H9 (cell line): ENCODE data around the gene PRAMEF9. TPM values are rescaled to one million over a fixed set of nuclear protein-coding genes. Genes with fewer than 3 reads are reported as not detected.
"Not testable (repeated sequence)": the region's sequence is repeated elsewhere in the genome, so short reads cannot be mapped to it uniquely, and the experiment has no call there.

Experiments
- DNase-seq: peaks from one replicate; pipeline ENCODE4 v3.0.0-alpha.2; 2017
- H2AFZ ChIP-seq: one replicate; pipeline ENCODE4 v1.6.1; 2013; ENCODE audit warnings: mild to moderate bottlenecking, low read length, control low read depth, moderate library complexity
- H2AK5ac ChIP-seq: 2 replicates; pipeline ENCODE4 v1.6.1; 2013; ENCODE audit warnings: low read length, control low read depth, mixed read lengths; ENCODE audit not compliant: insufficient read length
- H2BK120ac ChIP-seq: one replicate; pipeline ENCODE4 v1.6.1; 2013; ENCODE audit warnings: low read depth, mild to moderate bottlenecking, low read length, control low read depth, inconsistent platforms; ENCODE audit not compliant: poor library complexity, severe bottlenecking
- H2BK12ac ChIP-seq: 2 replicates; pipeline ENCODE4 v1.6.1; 2013; ENCODE audit warnings: low read length, control low read depth, mixed read lengths, low read depth; ENCODE audit not compliant: insufficient read length
- H2BK15ac ChIP-seq: 2 replicates; pipeline ENCODE4 v1.6.1; 2013; ENCODE audit warnings: low read depth, low read length, control low read depth
- H2BK20ac ChIP-seq: one replicate; pipeline ENCODE4 v1.6.1; 2013; ENCODE audit warnings: low read depth, mild to moderate bottlenecking, low read length, control low read depth, inconsistent platforms; ENCODE audit not compliant: poor library complexity, severe bottlenecking
- H2BK5ac ChIP-seq: 2 replicates; pipeline ENCODE4 v1.6.1; 2013; ENCODE audit warnings: low read length, control low read depth, mixed read lengths; ENCODE audit not compliant: insufficient read length
- H3K14ac ChIP-seq: 2 replicates; pipeline ENCODE4 v1.6.1; 2013; ENCODE audit warnings: low read length, control low read depth; ENCODE audit not compliant: insufficient read depth
- H3K18ac ChIP-seq: 2 replicates; pipeline ENCODE4 v1.6.1; 2013; ENCODE audit warnings: low read depth, mild to moderate bottlenecking, mixed read lengths, low read length, control low read depth; ENCODE audit not compliant: insufficient read length
- H3K23ac ChIP-seq: 2 replicates; pipeline ENCODE4 v1.6.1; 2013; ENCODE audit warnings: low read length, control low read depth, mixed read lengths, low read depth; ENCODE audit not compliant: insufficient read length
- H3K23me2 ChIP-seq: 2 replicates; pipeline ENCODE4 v1.6.1; 2013; ENCODE audit warnings: low read depth, mild to moderate bottlenecking, mixed read lengths, low read length, control low read depth; ENCODE audit not compliant: insufficient read length, poor library complexity, severe bottlenecking
- H3K27ac ChIP-seq: 2 replicates; pipeline ENCODE4 v1.5.1; 2013; ENCODE audit warnings: low read length, control low read depth, mixed read lengths, low read depth; ENCODE audit not compliant: insufficient read length
- H3K27me3 ChIP-seq: 2 replicates; pipeline ENCODE4 v1.6.1; 2013; ENCODE audit warnings: low read length, control low read depth, inconsistent platforms; ENCODE audit not compliant: insufficient read depth
- H3K4ac ChIP-seq: 2 replicates; pipeline ENCODE4 v1.6.1; 2013; ENCODE audit warnings: low read depth, mild to moderate bottlenecking, control low read depth, inconsistent platforms, low read length, moderate library complexity
- H3K4me1 ChIP-seq: 2 replicates; pipeline ENCODE4 v1.6.1; 2013; ENCODE audit warnings: low read length, control low read depth, inconsistent platforms; ENCODE audit not compliant: insufficient read depth
- H3K4me2 ChIP-seq: 2 replicates; pipeline ENCODE4 v1.6.1; 2013; ENCODE audit warnings: low read length, control low read depth, mixed read lengths; ENCODE audit not compliant: insufficient read length, insufficient read depth
- H3K56ac ChIP-seq: 2 replicates; pipeline ENCODE4 v1.6.1; 2013; ENCODE audit warnings: low read depth, mild to moderate bottlenecking, mixed read lengths, low read length, control low read depth; ENCODE audit not compliant: insufficient read length
- H3K79me1 ChIP-seq: 2 replicates; pipeline ENCODE4 v1.6.1; 2013; ENCODE audit warnings: low read depth, mild to moderate bottlenecking, moderate library complexity, low read length, control low read depth, inconsistent platforms; ENCODE audit not compliant: insufficient read depth, poor library complexity, severe bottlenecking
- H3K79me2 ChIP-seq: 2 replicates; pipeline ENCODE4 v1.6.1; 2013; ENCODE audit warnings: low read length, control low read depth, inconsistent platforms; ENCODE audit not compliant: insufficient read depth
- H3K9ac ChIP-seq: 2 replicates; pipeline ENCODE4 v1.6.1; 2013; ENCODE audit warnings: low read length, control low read depth, mixed read lengths; ENCODE audit not compliant: insufficient read length; ENCODE audit errors: extremely low read depth
- H3K9me3 ChIP-seq: one replicate; pipeline ENCODE4 v1.6.1; 2013; ENCODE audit warnings: low read depth, low read length, inconsistent platforms; ENCODE audit not compliant: control insufficient read depth
- H3T11ph ChIP-seq: one replicate; pipeline ENCODE4 v1.6.1; 2013; ENCODE audit warnings: mild to moderate bottlenecking, low read length, control low read depth, inconsistent platforms
- H4K20me1 ChIP-seq: one replicate; pipeline ENCODE4 v1.6.1; 2013; ENCODE audit not compliant: control insufficient read depth, insufficient read length, insufficient read depth
- H4K5ac ChIP-seq: 2 replicates; pipeline ENCODE4 v1.6.1; 2013; ENCODE audit warnings: low read depth, mild to moderate bottlenecking, mixed read lengths, low read length, control low read depth; ENCODE audit not compliant: insufficient read length
- H4K8ac ChIP-seq: replicated peaks from 2 replicates; pipeline ENCODE4 v1.6.1; 2013; ENCODE audit warnings: low read length, control low read depth, mixed read lengths, low read depth; ENCODE audit not compliant: insufficient read length
- H4K91ac ChIP-seq: 2 replicates; pipeline ENCODE4 v1.6.1; 2013; ENCODE audit warnings: low read depth, mild to moderate bottlenecking, moderate library complexity, mixed read lengths, low read length, control low read depth; ENCODE audit not compliant: insufficient read length
- H3K27ac Mint-ChIP-seq, 3 experiments: 2 replicates in 2 of 3; 3 replicates in 1 of 3; pipeline ENCODE4 v1.8.0; 2020 to 2021; ENCODE audit warnings: mixed read lengths in 3 of 3, mild to moderate bottlenecking in 1 of 3, moderate library complexity in 1 of 3
- H3K27me3 Mint-ChIP-seq: 2 replicates; pipeline ENCODE4 v1.8.0; 2021; ENCODE audit warnings: low read depth, mild to moderate bottlenecking, moderate library complexity, mixed read lengths
- H3K36me3 Mint-ChIP-seq, 3 experiments: 2 replicates in 2 of 3; 3 replicates in 1 of 3; pipeline ENCODE4 v1.8.0; 2020 to 2021; ENCODE audit warnings: low read depth in 3 of 3, mixed read lengths in 3 of 3; ENCODE audit not compliant: insufficient read depth in 1 of 3
- H3K4me1 Mint-ChIP-seq, 2 experiments: 2 replicates each; pipeline ENCODE4 v1.8.0; 2020; ENCODE audit warnings: mixed read lengths in 2 of 2
- H3K4me3 Mint-ChIP-seq, 2 experiments: 2 replicates in 1 of 2; 3 replicates in 1 of 2; pipeline ENCODE4 v1.8.0; 2020 to 2021; ENCODE audit warnings: mild to moderate bottlenecking in 2 of 2, mixed read lengths in 2 of 2, moderate library complexity in 1 of 2
- H3K9me3 Mint-ChIP-seq, 2 experiments: 2 replicates in 1 of 2; 3 replicates in 1 of 2; pipeline ENCODE4 v1.8.0; 2020; ENCODE audit warnings: mild to moderate bottlenecking in 2 of 2, mixed read lengths in 2 of 2, moderate library complexity in 1 of 2
- WGBS: extraction: QIAGEN DNeasy Blood & Tissue Kit; methylation state at CpG from one replicate; pipeline ENCODE4 v1.1.7; 2013; ENCODE audit warnings: missing lambda C conversion rate, low lambda C conversion rate, mixed read lengths; ENCODE audit not compliant: insufficient read length; ENCODE audit errors: extremely low coverage; 5-methylcytosine and 5-hydroxymethylcytosine counted together
- total RNA-seq: library from RNA; stranded (reverse); gene quantifications from 2 replicates; pipeline ENCODE4 v1.2.1, GENCODE V29; 2021

PRAMEF9 gene
- total RNA-seq, 1 experiment from 2014 or later, result not detected

GRCh38 chr1:13227271-13228055 is 55.8 kb downstream of the PRAMEF9 start:
- not testable (repeated sequence) for DNase-seq, H4K8ac ChIP-seq, H3K4me1 ChIP-seq, H3K79me1 ChIP-seq, H3K27ac ChIP-seq, H3K4ac ChIP-seq, H3K4me2 ChIP-seq, H4K20me1 ChIP-seq, H2BK20ac ChIP-seq, H2BK120ac ChIP-seq, H4K91ac ChIP-seq, H3K4me3 Mint-ChIP-seq, H3K9ac ChIP-seq, H3K79me2 ChIP-seq, H4K5ac ChIP-seq, H3K27me3 ChIP-seq, H3K14ac ChIP-seq, H2AK5ac ChIP-seq, H3K56ac ChIP-seq, H2BK15ac ChIP-seq, H3K18ac ChIP-seq, H3K27me3 Mint-ChIP-seq, H2AFZ ChIP-seq, H3K4me1 Mint-ChIP-seq, H3T11ph ChIP-seq, H2BK12ac ChIP-seq, H2BK5ac ChIP-seq, H3K23ac ChIP-seq, H3K23me2 ChIP-seq, H3K27ac Mint-ChIP-seq
- H3K9me3 ChIP-seq, result peaks cover 73% of the 10 kb centered on the region
- peaks cover 70 to 75% of the 10 kb centered on the region in 2 experiments for H3K9me3 Mint-ChIP-seq
- WGBS, result no CpG with 5 or more reads among the region's 8 CpGs
- peaks cover 9 to 48% (median 26%) of the 10 kb centered on the region in 3 experiments for H3K36me3 Mint-ChIP-seq
